ENCODE measurements around the gene CXorf58. TPM values are rescaled to one million over a fixed set of nuclear protein-coding genes. Genes with fewer than 3 reads are reported as not detected.

The CXorf58 gene
- total and polyA plus RNA-seq, 9 of the 15 experiments (the other 6 are each of a cell fraction or from before 2014, with no cell fraction given): 0.10 to 0.27 (median 0.16) TPM; not detected in 3

- DNase-seq (ENCODE audit: extremely low read depth in 1 of 4, low spot score in 3 of 4): no peak
- Histone ChIP-seq H3K27me3 (ENCODE audit: control insufficient read depth in 2 of 2, insufficient read depth in 2 of 2, low read length in 2 of 2) (no peaks in the 10 kb centered on the region), H3K4me1 (replicated peaks in 1 of 2; ENCODE audit: control insufficient read depth in 2 of 2, insufficient read depth in 2 of 2, low read length in 2 of 2) (peaks cover 0 to 3% of the 10 kb centered on the region in 2 experiments; a peak in 2 of 5 replicates), H3K9me1 (ENCODE audit: control insufficient read depth, insufficient read depth, low read length) (no peaks in the 10 kb centered on the region), H2AFZ (ENCODE audit: low read depth, low read length) (no peak overlapping the region), H4K20me1 (replicated peaks; ENCODE audit: control insufficient read depth, insufficient read depth, low read length) (no peaks in the 10 kb centered on the region), H3K9ac (ENCODE audit: insufficient read depth in 1 of 2, low read depth in 2 of 2, low read length in 2 of 2) (no peak overlapping the region), H3K79me2 (ENCODE audit: control insufficient read depth, insufficient read depth, low read length) (peaks cover 11% of the 10 kb centered on the region; the same call in 1 of the 3 replicates), H3K27ac (ENCODE audit: extremely low read depth, low read depth, low read length) (no peak overlapping the region), H3K4me3 (no peak overlapping the region), H3K36me3 (ENCODE audit: control insufficient read depth, insufficient read depth, low read length) (peaks cover 41% of the 10 kb centered on the region; the same call in 2 of the 3 replicates), H3K9me3 (replicated peaks; ENCODE audit: control insufficient read depth, insufficient read depth, low read depth, low read length) (no peaks in the 10 kb centered on the region), H3K4me2 (ENCODE audit: insufficient read depth, low read length) (no peak overlapping the region)
- ChIA-PET CTCF (ENCODE audit: low intra/inter-chr PET ratio) (no interaction called here), POLR2A (interaction anchor here (1.0 kb wide), 1 partner anchor 27 kb away, joined by 3 read pairs; no protein-coding TSS in a partner anchor)
- no peak for ATAC-seq
- BruUV-seq (replicated peaks): no TSS peak
- in situ Hi-C loops (cut with MboI) (no loop called here), intact Hi-C loops (cut with micrococcal nuclease) (no loop called here)
- TF ChIP-seq ZNF277 (CRISPR knock-in tag; IDR thresholded peaks at IDR 0.05; ENCODE audit: borderline replicate concordance): no peak
- no peak for TF ChIP-seq NR1H2 (CRISPR knock-in tag; IDR thresholded peaks at IDR 0.05)
- TF ChIP-seq HDAC1 (IDR thresholded peaks at IDR 0.05): no peak
- TF ChIP-seq MXI1 (IDR thresholded peaks at IDR 0.05; ENCODE audit: low read depth, low read length): no peak
- no peak for TF ChIP-seq ZBTB49 (CRISPR knock-in tag; IDR thresholded peaks at IDR 0.05; ENCODE audit: borderline replicate concordance)
- TF ChIP-seq TEAD2 (tag; IDR thresholded peaks at IDR 0.05): no peak
- no peak for TF ChIP-seq ERF (CRISPR knock-in tag; IDR thresholded peaks at IDR 0.05)
- no peak for TF ChIP-seq HSF4 (CRISPR knock-in tag; IDR thresholded peaks at IDR 0.05; ENCODE audit: borderline replicate concordance)
- TF ChIP-seq ZNF140 (CRISPR knock-in tag; IDR thresholded peaks at IDR 0.05): no peak
- TF ChIP-seq ZNF217 (CRISPR knock-in tag; IDR thresholded peaks at IDR 0.05): no peak
- TF ChIP-seq FOXJ3 (CRISPR knock-in tag; IDR thresholded peaks at IDR 0.05): no peak
- TF ChIP-seq TBP (optimal IDR thresholded peaks at IDR 0.05; ENCODE audit: low read depth, low read length): no peak
- no peak for TF ChIP-seq ZFP1 (CRISPR knock-in tag; IDR thresholded peaks at IDR 0.05)
- no peak for TF ChIP-seq PHB (CRISPR knock-in tag; IDR thresholded peaks at IDR 0.05)
- TF ChIP-seq HLTF (IDR thresholded peaks at IDR 0.05): no peak
- TF ChIP-seq L3MBTL2 (IDR thresholded peaks at IDR 0.05): no peak
- TF ChIP-seq NR2C1 (IDR thresholded peaks at IDR 0.05): no peak
- TF ChIP-seq NR2C1 (tag; IDR thresholded peaks at IDR 0.05): no peak
- TF ChIP-seq KAT7 (CRISPR knock-in tag; IDR thresholded peaks at IDR 0.05; ENCODE audit: borderline replicate concordance): no peak
- no peak for TF ChIP-seq ZNF589 (CRISPR knock-in tag; IDR thresholded peaks at IDR 0.05; ENCODE audit: low read depth)
- WGBS (ENCODE audit: insufficient coverage, low coverage, missing lambda C conversion rate): 70% methylated on average over 1 of the region's 1 CpG
- no peak for FAIRE-seq
These were observed 75.1 kb downstream of the CXorf58 start for GRCh38 chrX:23982891-23983290.
